NCI-H2081 (cell line): ENCODE results near the gene B9D2.
"Not testable (repeated sequence)": the region's sequence is repeated elsewhere in the genome, so short reads cannot be mapped to it uniquely, and the experiment has no call there.

ENCODE experiments used
- DNase-seq, 2 experiments: peaks; one replicate each; lab custom pipeline; 2025; lab: John Stamatoyannopoulos, UW

Gene B9D2

GRCh38 chr19:41355035-41355434 is 8.9 kb downstream of the B9D2 start:
- DNase-seq = no peak

GRCh38 chr19:41354343-41354953 is 9.5 kb downstream of the B9D2 start:
- no peak for DNase-seq

GRCh38 chr19:41353466-41354342 is 10.2 kb downstream of the B9D2 start, which contains the start of gene TGFB1:
TGFB1 (minus strand) TSS chr19:41353922; CDS start chr19:41353044, 878 bp downstream.
- DNase-seq = no peak

- no peak for DNase-seq
Observed at GRCh38 chr19:41352609-41353465, 11.1 kb downstream of the B9D2 start.

- no peak for DNase-seq
Observed at GRCh38 chr19:41352279-41352608, 11.7 kb downstream of the B9D2 start.

- no peak for DNase-seq
Observed at GRCh38 chr19:41351339-41352245, 12.4 kb downstream of the B9D2 start.

GRCh38 chr19:41350735-41351338 is 13.1 kb downstream of the B9D2 start:
- DNase-seq = no peak

GRCh38 chr19:41346916-41347315 is 17.0 kb downstream of the B9D2 start:
- not testable (repeated sequence) for DNase-seq

GRCh38 chr19:41344162-41344561 is 19.8 kb downstream of the B9D2 start:
- no peak for DNase-seq

GRCh38 chr19:41341669-41342490 is 22.1 kb downstream of the B9D2 start:
- DNase-seq = no peak

- DNase-seq = no peak
Observed at GRCh38 chr19:41339936-41340335, 24.0 kb downstream of the B9D2 start.

- no peak for DNase-seq
Observed at GRCh38 chr19:41335467-41335866, 28.5 kb downstream of the B9D2 start.

- no peak for DNase-seq
Observed at GRCh38 chr19:41334793-41335192, 29.2 kb downstream of the B9D2 start.

GRCh38 chr19:41332468-41332867 is 31.5 kb downstream of the B9D2 start:
- no peak for DNase-seq

GRCh38 chr19:41332000-41332399 is 31.9 kb downstream of the B9D2 start:
- no peak for DNase-seq

GRCh38 chr19:41330946-41331678 is 32.8 kb downstream of the B9D2 start:
- DNase-seq = no peak

- no peak for DNase-seq
Observed at GRCh38 chr19:41330481-41330880, 33.5 kb downstream of the B9D2 start.

- no peak for DNase-seq
Observed at GRCh38 chr19:41328842-41329225, 35.1 kb downstream of the B9D2 start.

- DNase-seq = no peak
Observed at GRCh38 chr19:41328157-41328841, 35.6 kb downstream of the B9D2 start.
